Liver (tissue), 9 donors: ENCODE results near the gene BSN. TPM values are rescaled to one million over a fixed set of nuclear protein-coding genes. Genes with fewer than 3 reads are reported as not detected.

Experiments
- DNase-seq: peaks from one replicate; pipeline ENCODE4 v3.0.0-alpha.2; 2017; ENCODE audit warnings: low spot score
- H3K27ac ChIP-seq, 2 donors: one replicate each; pipeline ENCODE4 v1.7.0; 2013; ENCODE audit warnings: inconsistent platforms in 2 of 2, low read length in 2 of 2, control low read depth in 1 of 2, low read depth in 1 of 2, mild to moderate bottlenecking in 1 of 2
- H3K27me3 ChIP-seq, 4 donors: one replicate each; pipeline versions ENCODE4 v1.6.1 to v1.7.0; 2013; ENCODE audit warnings: low read length in 3 of 4, inconsistent platforms in 1 of 4, mild to moderate bottlenecking in 1 of 4, moderate library complexity in 1 of 4; ENCODE audit not compliant: control insufficient read depth in 4 of 4, insufficient read depth in 4 of 4
- H3K36me3 ChIP-seq, 4 donors: one replicate each; pipeline versions ENCODE4 v1.6.1 to v1.7.0; 2013; ENCODE audit warnings: low read length in 3 of 4, mild to moderate bottlenecking in 3 of 4, low read depth in 1 of 4, moderate library complexity in 1 of 4; ENCODE audit not compliant: control insufficient read depth in 4 of 4, insufficient read depth in 3 of 4
- H3K4me1 ChIP-seq, 4 donors: one replicate each; pipeline versions ENCODE4 v1.6.1 to v1.7.0; 2013; ENCODE audit warnings: low read length in 3 of 4, mild to moderate bottlenecking in 3 of 4, moderate library complexity in 1 of 4; ENCODE audit not compliant: control insufficient read depth in 4 of 4, insufficient read depth in 4 of 4
- H3K4me3 ChIP-seq, 3 donors: one replicate each; pipeline versions ENCODE4 v1.6.1 to v1.7.0; 2013; ENCODE audit warnings: low read length in 3 of 3, control low read depth in 1 of 3, low read depth in 1 of 3, mild to moderate bottlenecking in 1 of 3
- H3K9ac ChIP-seq, 2 donors: one replicate each; pipeline ENCODE4 v1.7.0; 2013; ENCODE audit warnings: low read length in 2 of 2, mild to moderate bottlenecking in 2 of 2, moderate library complexity in 2 of 2, control low read depth in 1 of 2, low read depth in 1 of 2
- H3K9me3 ChIP-seq, 4 donors: one replicate each; pipeline versions ENCODE4 v1.6.1 to v1.7.0; 2013; ENCODE audit warnings: low read length in 3 of 4; ENCODE audit not compliant: control insufficient read depth in 4 of 4
- ATF3 ChIP-seq: IDR thresholded peaks from 2 replicates; pipeline ENCODE4 v1.6.1; 2016; ENCODE audit warnings: antibody characterized with exemption
- CTCF ChIP-seq: fragments of 150-350 bp; IDR thresholded peaks from 2 replicates; pipeline ENCODE4 v1.5.1; 2017; ENCODE audit warnings: improper control_type of control experiment, low read depth, low read length; ENCODE audit not compliant: missing input control
- EGR1 ChIP-seq, 2 donors: IDR thresholded peaks; 2 replicates each; pipeline ENCODE4 v1.6.1; 2016 to 2018; ENCODE audit warnings: antibody characterized with exemption in 2 of 2, low read depth in 2 of 2
- FOXA1 ChIP-seq: IDR thresholded peaks from 2 replicates; pipeline ENCODE4 v1.6.1; 2016; ENCODE audit warnings: antibody characterized with exemption
- FOXA2 ChIP-seq: IDR thresholded peaks from 2 replicates; pipeline ENCODE4 v1.6.1; 2016; ENCODE audit warnings: antibody characterized with exemption
- GABPA ChIP-seq, 2 donors: IDR thresholded peaks in 1 of 2; conservative IDR thresholded peaks in 1 of 2; 2 replicates each; pipeline ENCODE4 v1.6.1; 2016; ENCODE audit warnings: antibody characterized with exemption in 2 of 2, mild to moderate bottlenecking in 1 of 2, moderate library complexity in 1 of 2
- HNF4A ChIP-seq, 2 donors: conservative IDR thresholded peaks; 2 replicates each; pipeline ENCODE4 v1.6.1; 2016; ENCODE audit warnings: antibody characterized with exemption in 2 of 2, mild to moderate bottlenecking in 2 of 2
- HNF4G ChIP-seq: IDR thresholded peaks from 2 replicates; pipeline ENCODE4 v1.6.1; 2016; ENCODE audit warnings: antibody characterized with exemption
- JUND ChIP-seq, 2 donors: IDR thresholded peaks; 2 replicates each; pipeline ENCODE4 v1.6.1; 2016; ENCODE audit warnings: antibody characterized with exemption in 2 of 2
- MAX ChIP-seq: IDR thresholded peaks from 2 replicates; pipeline ENCODE4 v1.6.1; 2016; ENCODE audit warnings: antibody characterized with exemption
- NR2F2 ChIP-seq: IDR thresholded peaks from 2 replicates; pipeline ENCODE4 v1.6.1; 2016; ENCODE audit warnings: antibody characterized with exemption
- RAD21 ChIP-seq, 2 donors: IDR thresholded peaks; 2 replicates each; pipeline ENCODE4 v1.6.1; 2016; ENCODE audit warnings: antibody characterized with exemption in 2 of 2, mild to moderate bottlenecking in 2 of 2
- REST ChIP-seq: IDR thresholded peaks from 2 replicates; pipeline ENCODE4 v1.6.1; 2016; ENCODE audit warnings: antibody characterized with exemption, mild to moderate bottlenecking
- RXRA ChIP-seq, 2 donors: IDR thresholded peaks; 2 replicates each; pipeline ENCODE4 v1.6.1; 2017 to 2018; ENCODE audit warnings: antibody characterized with exemption in 2 of 2, mild to moderate bottlenecking in 1 of 2
- SP1 ChIP-seq: IDR thresholded peaks from 2 replicates; pipeline ENCODE4 v1.6.1; 2018; ENCODE audit warnings: antibody characterized with exemption, mild to moderate bottlenecking
- TAF1 ChIP-seq: conservative IDR thresholded peaks from 2 replicates; pipeline ENCODE4 v1.6.1; 2016; ENCODE audit warnings: antibody characterized with exemption, mild to moderate bottlenecking
- YY1 ChIP-seq: IDR thresholded peaks from 2 replicates; pipeline ENCODE4 v1.6.1; 2016; ENCODE audit warnings: antibody characterized with exemption, mild to moderate bottlenecking
- ZBTB33 ChIP-seq: IDR thresholded peaks from 2 replicates; pipeline ENCODE4 v1.6.1; 2016; ENCODE audit warnings: antibody characterized with exemption
- WGBS: extraction: QIAGEN DNeasy Blood & Tissue Kit; methylation state at CpG from one replicate; pipeline ENCODE4 v1.1.7; 2013; 5-methylcytosine and 5-hydroxymethylcytosine counted together
- polyA plus RNA-seq, 2 donors: library from polyadenylated mRNA; stranded (reverse) in 1 of 2; unstranded in 1 of 2; fragments of 200-250 nt in 1 of 2; fragments of >200 nt in 1 of 2; fragmentation: Nextera tagmentation in 1 of 2; extraction: Ambion mirVana in 1 of 2; gene quantifications; one replicate each; pipeline versions ENCODE4 v1.2.1 to v1.2.3, GENCODE V29; 2013 to 2015
- total RNA-seq, 2 donors: library from RNA; depleted of rRNA; stranded (reverse); fragments of >200 nt; gene quantifications; one replicate each; pipeline ENCODE4 v1.2.3, GENCODE V29; 2014
- donor health status: healthy.
- donor health status: healthy.
- donor health status: healthy.
- donor health status: healthy.
- donor health status: healthy.

The BSN gene
- total and polyA plus RNA-seq, 4 donors = 0.32 to 0.67 (median 0.40) TPM

- TF ChIP-seq CTCF = no peak
- TF ChIP-seq RXRA (IDR thresholded peaks at IDR 0.05) = no peak
Observed at GRCh38 chr3:49650177-49650576, 95.9 kb downstream of the BSN start (continued).

GRCh38 chr3:49650637-49651036, 96.4 kb downstream of the BSN start:
- no peaks in the 10 kb centered on the region for H3K36me3 ChIP-seq

More at GRCh38 chr3:49650637-49651036, 96.4 kb downstream of the BSN start:
- Histone ChIP-seq H3K9ac (no peak overlapping the region), H3K9me3 (no peaks in the 10 kb centered on the region), H3K4me1 (peaks cover 3 to 19% (median 10%) of the 10 kb centered on the region in 4 donors), H3K27ac (no peak overlapping the region), H3K4me3 (no peak overlapping the region), H3K27me3 (no peaks in the 10 kb centered on the region)
- TF ChIP-seq ATF3 (no peak), REST (no peak), YY1 (no peak), SP1 (no peak), RXRA (IDR thresholded peaks at IDR 0.05) (no peak), NR2F2 (no peak), TAF1 (no peak), HNF4A (conservative IDR thresholded peaks at IDR 0.05) (no peak), EGR1 (IDR thresholded peaks at IDR 0.05; ENCODE audit: low read depth in 2 of 2) (no peak), GABPA (IDR thresholded peaks at IDR 0.05 in 1 of 2, conservative IDR thresholded peaks at IDR 0.05 in 1 of 2) (no peak), MAX (no peak), HNF4G (no peak), FOXA1 (no peak), ZBTB33 (no peak), CTCF (no peak), FOXA2 (no peak), RAD21 (IDR thresholded peaks at IDR 0.05) (no peak), JUND (IDR thresholded peaks at IDR 0.05) (no peak)
- DNase-seq = no peak
- 89% methylated on average over 8 of the region's 8 CpGs for WGBS
